Thyroid gland (tissue), 4 donors: Measurements from ENCODE around the gene HHIP.

Source experiments
- POLR2A ChIP-seq, 2 donors: fragments of 450-650 bp; IDR thresholded peaks; one replicate each; pipeline ENCODE4 v1.6.1; 2017; ENCODE audit warnings: antibody characterized with exemption in 2 of 2, mild to moderate bottlenecking in 2 of 2, moderate library complexity in 1 of 2
- TF ChIP-seq, protein P1 (sequence below), 6 experiments: fragments of 200-600 bp in 3 of 6; fragments of 450-650 bp in 3 of 6; sonication (generic) in 3 of 6; IDR thresholded peaks; one replicate each; pipeline ENCODE4 v1.5.1; 2016 to 2019; ENCODE audit warnings: antibody characterized with exemption in 6 of 6, mild to moderate bottlenecking in 2 of 6, inconsistent platforms in 1 of 6, moderate library complexity in 1 of 6

DNA sequence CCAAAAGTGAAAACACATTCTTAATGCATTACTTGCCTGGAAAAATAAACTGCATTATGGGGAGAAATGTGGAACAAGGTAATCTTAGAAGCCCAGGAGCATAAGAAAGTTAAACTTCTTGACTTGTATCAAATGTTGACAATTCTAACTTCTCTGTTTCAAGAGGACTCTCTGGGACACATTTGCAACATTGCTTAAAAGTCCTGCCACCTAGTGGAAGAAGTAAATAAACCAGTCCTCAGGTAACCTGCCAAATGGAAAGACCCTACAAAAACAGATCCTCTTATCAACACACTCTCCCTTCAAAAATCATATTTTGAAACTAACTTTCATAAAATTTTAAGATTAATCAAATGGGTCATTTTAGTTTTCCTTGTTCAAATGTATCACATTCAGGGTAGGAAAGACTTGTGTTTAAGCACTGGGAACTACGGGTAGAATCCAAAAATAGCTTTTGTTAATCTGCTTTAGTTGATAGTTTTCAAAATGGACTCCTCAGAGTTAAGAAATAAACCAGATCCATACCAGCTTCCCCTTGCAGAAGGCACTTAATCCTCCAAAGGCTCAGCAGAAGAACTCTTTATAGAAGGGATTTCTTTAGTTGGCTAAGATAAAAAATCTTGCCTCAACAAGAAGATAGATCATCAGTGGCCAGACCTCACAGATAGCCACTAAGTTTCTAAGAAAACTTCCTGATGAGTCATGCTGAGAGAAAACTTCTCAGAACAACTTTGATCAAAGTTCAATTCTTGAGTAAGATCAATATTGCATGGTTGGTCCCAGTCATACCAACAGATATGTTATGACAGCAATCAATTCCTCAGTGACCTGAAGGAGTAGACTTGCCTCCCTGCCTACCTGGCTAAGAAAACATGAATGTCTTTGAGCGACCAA, 141.7 kb downstream of the HHIP start:
- TF ChIP-seq, protein P1, sequence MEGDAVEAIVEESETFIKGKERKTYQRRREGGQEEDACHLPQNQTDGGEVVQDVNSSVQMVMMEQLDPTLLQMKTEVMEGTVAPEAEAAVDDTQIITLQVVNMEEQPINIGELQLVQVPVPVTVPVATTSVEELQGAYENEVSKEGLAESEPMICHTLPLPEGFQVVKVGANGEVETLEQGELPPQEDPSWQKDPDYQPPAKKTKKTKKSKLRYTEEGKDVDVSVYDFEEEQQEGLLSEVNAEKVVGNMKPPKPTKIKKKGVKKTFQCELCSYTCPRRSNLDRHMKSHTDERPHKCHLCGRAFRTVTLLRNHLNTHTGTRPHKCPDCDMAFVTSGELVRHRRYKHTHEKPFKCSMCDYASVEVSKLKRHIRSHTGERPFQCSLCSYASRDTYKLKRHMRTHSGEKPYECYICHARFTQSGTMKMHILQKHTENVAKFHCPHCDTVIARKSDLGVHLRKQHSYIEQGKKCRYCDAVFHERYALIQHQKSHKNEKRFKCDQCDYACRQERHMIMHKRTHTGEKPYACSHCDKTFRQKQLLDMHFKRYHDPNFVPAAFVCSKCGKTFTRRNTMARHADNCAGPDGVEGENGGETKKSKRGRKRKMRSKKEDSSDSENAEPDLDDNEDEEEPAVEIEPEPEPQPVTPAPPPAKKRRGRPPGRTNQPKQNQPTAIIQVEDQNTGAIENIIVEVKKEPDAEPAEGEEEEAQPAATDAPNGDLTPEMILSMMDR (IDR thresholded peaks at IDR 0.05), result peak in 3 of 6 experiments; percentile 16 to 37 (median 35)
- no peak for TF ChIP-seq POLR2A (IDR thresholded peaks at IDR 0.05)
